HTR-8/SVneo (cell line): Measurements from ENCODE around the gene YARS1.
A peak's percentile ranks its signal among the peaks of the same experiment; 100 is the strongest.
"Not testable (repeated sequence)": the region's sequence is repeated elsewhere in the genome, so short reads cannot be mapped to it uniquely, and the experiment has no call there.

Experiments
- DNase-seq: peaks from one replicate; pipeline ENCODE4 v3.0.0; 2011; ENCODE audit warnings: low spot score, mixed read lengths; ENCODE audit not compliant: insufficient read length
- FAIRE-seq: peaks from 2 replicates; lab custom pipeline; 2011; peaks lifted over from hg19 to GRCh38; lab: Jason Lieb, UNC

The YARS1 gene

GRCh38 chr1:32817815-32818786, 943 bp upstream of the YARS1 start:
- peak; percentile 67 for DNase-seq
- no peak for FAIRE-seq

- DNase-seq = no peak
- no peak for FAIRE-seq
Measured at GRCh38 chr1:32816676-32817158, 441 bp downstream of the YARS1 start.

- FAIRE-seq = no peak
- no peak for DNase-seq
Measured at GRCh38 chr1:32813941-32814739, 3.0 kb downstream of the YARS1 start.

- no peak for DNase-seq
Measured at GRCh38 chr1:32811917-32812316, 5.2 kb downstream of the YARS1 start.

GRCh38 chr1:32811265-32811664, 5.9 kb downstream of the YARS1 start:
- FAIRE-seq (no peak), DNase-seq (no peak)

More at GRCh38 chr1:32811917-32812316, 5.2 kb downstream of the YARS1 start:
- no peak for FAIRE-seq

GRCh38 chr1:32810358-32810757, 6.8 kb downstream of the YARS1 start:
- FAIRE-seq = no peak
- no peak for DNase-seq

GRCh38 chr1:32808580-32808979, 8.6 kb downstream of the YARS1 start:
- no peak for DNase-seq
- no peak for FAIRE-seq

- FAIRE-seq (no peak), DNase-seq (no peak)
Measured at GRCh38 chr1:32806910-32807523, 10.1 kb downstream of the YARS1 start.

- FAIRE-seq (no peak), DNase-seq (no peak)
Measured at GRCh38 chr1:32806290-32806689, 10.9 kb downstream of the YARS1 start.

- FAIRE-seq, DNase-seq: not testable (repeated sequence)
Measured at GRCh38 chr1:32804460-32804859, 12.7 kb downstream of the YARS1 start.

GRCh38 chr1:32801096-32801715, 16.0 kb downstream of the YARS1 start:
- DNase-seq = no peak
- no peak for FAIRE-seq

GRCh38 chr1:32798679-32799416, 18.3 kb downstream of the YARS1 start:
- no peak for DNase-seq
- FAIRE-seq = no peak

- FAIRE-seq (no peak), DNase-seq (no peak)
Measured at GRCh38 chr1:32798191-32798590, 19.0 kb downstream of the YARS1 start.

GRCh38 chr1:32797456-32797855, 19.7 kb downstream of the YARS1 start:
- no peak for DNase-seq
- FAIRE-seq = no peak

GRCh38 chr1:32795763-32796162, 21.4 kb downstream of the YARS1 start:
- not testable (repeated sequence) for DNase-seq, FAIRE-seq

GRCh38 chr1:32791881-32792280, 25.3 kb downstream of the YARS1 start:
- FAIRE-seq (no peak), DNase-seq (no peak)

GRCh38 chr1:32789356-32789755, 27.8 kb downstream of the YARS1 start:
- not testable (repeated sequence) for FAIRE-seq
- DNase-seq = peak; percentile 34

- DNase-seq = no peak
- no peak for FAIRE-seq
Measured at GRCh38 chr1:32786856-32787255, 30.3 kb downstream of the YARS1 start.

- DNase-seq = no peak
- no peak for FAIRE-seq
Measured at GRCh38 chr1:32784817-32785216, 32.3 kb downstream of the YARS1 start.
